GM15510 (cell line): ENCODE data around the gene PTPRS.

Experiments used
- POLR2A ChIP-seq: IDR thresholded peaks from 3 replicates; pipeline ENCODE4 v1.6.1; 2011; ENCODE audit warnings: borderline replicate concordance; ENCODE audit not compliant: insufficient read length; ENCODE audit errors: extremely low read depth

Gene PTPRS

DNA sequence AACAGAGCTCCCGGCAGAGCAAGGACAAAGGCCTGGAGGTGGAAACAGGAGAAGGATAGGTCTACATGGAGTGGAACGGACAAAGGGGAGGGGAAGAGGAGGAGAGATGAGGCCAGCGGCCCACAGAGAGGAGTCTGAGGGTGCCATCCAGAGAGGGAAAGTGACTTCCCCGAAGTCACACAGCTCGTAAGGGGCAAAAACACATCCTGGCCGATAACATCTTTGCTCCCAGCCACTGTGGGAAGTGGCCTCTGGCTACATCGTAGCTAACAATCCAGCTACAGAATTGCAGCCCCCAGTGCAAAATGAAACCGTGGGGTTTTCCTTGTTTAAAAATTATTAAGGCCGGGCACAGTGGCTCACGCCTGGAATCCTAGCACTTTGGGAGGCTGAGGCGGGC, 11.5 kb downstream of the PTPRS start:
- no peak for TF ChIP-seq POLR2A

- TF ChIP-seq POLR2A: no peak
Observed at GRCh38 chr19:5326986-5327623, 13.5 kb downstream of the PTPRS start.

GRCh38 chr19:5326545-5326944, 14.1 kb downstream of the PTPRS start:
- TF ChIP-seq POLR2A: no peak

GRCh38 chr19:5324947-5325346, 15.7 kb downstream of the PTPRS start:
- TF ChIP-seq POLR2A: no peak

DNA sequence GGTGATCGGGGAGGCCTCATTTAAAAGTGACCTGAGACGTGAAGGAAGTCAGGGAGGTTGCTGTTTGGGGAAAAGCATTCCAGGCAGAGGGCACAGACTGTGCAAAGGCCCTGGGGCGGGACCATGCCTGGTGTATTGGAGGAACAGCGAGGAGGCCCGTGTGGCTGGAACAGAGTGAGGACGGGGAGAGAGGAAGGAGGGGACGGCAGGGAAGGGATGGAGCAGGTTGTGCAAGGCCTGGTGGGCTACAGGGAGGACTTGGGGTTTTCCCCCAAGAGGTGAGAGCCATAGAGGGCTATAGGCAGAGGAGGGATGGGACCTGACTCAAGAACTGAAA, 17.2 kb downstream of the PTPRS start:
- TF ChIP-seq POLR2A: no peak

- TF ChIP-seq POLR2A: no peak
Observed at GRCh38 chr19:5321851-5322681, 18.5 kb downstream of the PTPRS start.

DNA sequence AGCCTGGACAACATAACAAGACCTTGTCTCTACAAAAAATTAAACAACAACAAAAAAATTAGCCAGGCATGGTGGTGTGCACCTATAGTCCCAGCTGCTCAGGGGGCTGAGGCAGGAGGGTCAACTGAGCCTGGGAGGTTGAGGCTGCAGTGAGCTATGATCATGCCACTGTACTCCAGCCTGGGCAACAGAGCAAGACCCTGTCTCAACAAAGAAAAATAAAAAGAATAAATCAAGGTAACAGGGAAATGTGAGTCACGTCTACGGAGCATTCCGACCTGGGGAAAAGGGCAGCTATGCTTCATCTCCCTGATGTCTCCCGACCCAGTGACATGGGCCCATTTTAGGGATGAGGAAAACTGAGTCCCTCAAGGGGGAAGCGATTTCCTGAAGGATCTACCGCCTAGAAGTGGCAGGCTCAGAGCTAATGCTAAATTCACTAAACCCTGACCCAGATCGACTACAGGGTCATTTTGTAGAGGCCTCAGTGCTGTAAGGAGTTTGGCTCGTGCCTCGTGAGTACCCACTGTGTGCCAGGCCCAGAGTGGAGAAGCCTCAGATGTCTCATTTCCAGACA, 19.5 kb downstream of the PTPRS start:
- TF ChIP-seq POLR2A: no peak

GRCh38 chr19:5319516-5319915, 21.1 kb downstream of the PTPRS start:
- TF ChIP-seq POLR2A: no peak

GRCh38 chr19:5318306-5318705, 22.3 kb downstream of the PTPRS start:
- no peak for TF ChIP-seq POLR2A

- no peak for TF ChIP-seq POLR2A
Observed at GRCh38 chr19:5317321-5317720, 23.3 kb downstream of the PTPRS start.

GRCh38 chr19:5316138-5316537, 24.5 kb downstream of the PTPRS start:
- no peak for TF ChIP-seq POLR2A

- TF ChIP-seq POLR2A: no peak
Observed at GRCh38 chr19:5314907-5315298, 25.7 kb downstream of the PTPRS start.

GRCh38 chr19:5314012-5314906, 26.4 kb downstream of the PTPRS start:
- TF ChIP-seq POLR2A: no peak

GRCh38 chr19:5313307-5313706, 27.3 kb downstream of the PTPRS start:
- no peak for TF ChIP-seq POLR2A

GRCh38 chr19:5312058-5312457, 28.6 kb downstream of the PTPRS start:
- TF ChIP-seq POLR2A: no peak
